Ectodermal cell (in vitro differentiated cells): ENCODE results near the gene PML.
"Not testable (repeated sequence)": the region's sequence is repeated elsewhere in the genome, so short reads cannot be mapped to it uniquely, and the experiment has no call there.

Source experiments
- H3K27ac ChIP-seq: 2 replicates; pipeline ENCODE4 v1.7.0; 2013; ENCODE audit warnings: mild to moderate bottlenecking, low read depth, low read length; ENCODE audit not compliant: insufficient read depth, poor library complexity, severe bottlenecking
- H3K27me3 ChIP-seq: 2 replicates; pipeline ENCODE4 v1.7.0; 2013; ENCODE audit warnings: mild to moderate bottlenecking, low read length; ENCODE audit not compliant: insufficient read depth, control insufficient read depth, poor library complexity, severe bottlenecking
- H3K36me3 ChIP-seq: one replicate; pipeline ENCODE4 v1.7.0; 2013; ENCODE audit warnings: low read length; ENCODE audit not compliant: control insufficient read depth, insufficient read depth
- H3K4me1 ChIP-seq: one replicate; pipeline ENCODE4 v1.7.0; 2013; ENCODE audit warnings: low read length; ENCODE audit not compliant: control insufficient read depth, insufficient read depth
- H3K4me3 ChIP-seq: 2 replicates; pipeline ENCODE4 v1.7.0; 2013; ENCODE audit warnings: low read depth, low read length, control low read depth; ENCODE audit not compliant: insufficient read depth
- H3K9me3 ChIP-seq: 2 replicates; pipeline ENCODE4 v1.7.0; 2013; ENCODE audit warnings: mild to moderate bottlenecking, low read length, moderate library complexity; ENCODE audit not compliant: control insufficient read depth
- WGBS, 2 experiments: methylation state at CpG; one replicate each; pipeline ENCODE4 v1.1.7; 2013; ENCODE audit warnings: missing lambda C conversion rate in 2 of 2; 5-methylcytosine and 5-hydroxymethylcytosine counted together

The PML gene

GRCh38 chr15:74062236-74062635 lies 67.7 kb downstream of the PML start:
- Histone ChIP-seq H3K4me3 (no peak overlapping the region), H3K4me1 (no peaks in the 10 kb centered on the region), H3K27ac (no peak overlapping the region), H3K9me3 (no peaks in the 10 kb centered on the region), H3K36me3 (no peaks in the 10 kb centered on the region), H3K27me3 (no peaks in the 10 kb centered on the region)
- WGBS, 2 experiments = 94 to 96% methylated on average over 6 of the region's 6 CpGs

- Histone ChIP-seq H3K27me3 (no peaks in the 10 kb centered on the region), H3K27ac (no peak overlapping the region), H3K9me3 (no peaks in the 10 kb centered on the region), H3K4me3 (no peak overlapping the region), H3K4me1 (no peaks in the 10 kb centered on the region), H3K36me3 (no peaks in the 10 kb centered on the region)
- WGBS, 2 experiments = 94% methylated on average over 7 of the region's 7 CpGs
Observed at GRCh38 chr15:74062671-74063070, 68.2 kb downstream of the PML start.

- H3K4me1 ChIP-seq, H3K4me3 ChIP-seq, H3K9me3 ChIP-seq, H3K27ac ChIP-seq, H3K36me3 ChIP-seq, H3K27me3 ChIP-seq: not testable (repeated sequence)
- WGBS, 2 experiments = 85 to 91% methylated on average over 8 to 10 of the region's 17 CpGs
Observed at GRCh38 chr15:74063425-74064146, 69.1 kb downstream of the PML start.

- H3K27me3 ChIP-seq, H3K36me3 ChIP-seq, H3K27ac ChIP-seq, H3K4me1 ChIP-seq, H3K4me3 ChIP-seq, H3K9me3 ChIP-seq: not testable (repeated sequence)
- 91 to 96% methylated on average over 3 of the region's 3 CpGs for WGBS, 2 experiments
Observed at GRCh38 chr15:74064183-74064582, 69.7 kb downstream of the PML start.

GRCh38 chr15:74064822-74065221 lies 70.3 kb downstream of the PML start:
- not testable (repeated sequence) for H3K36me3 ChIP-seq, H3K9me3 ChIP-seq, H3K27me3 ChIP-seq, H3K4me1 ChIP-seq, H3K27ac ChIP-seq, H3K4me3 ChIP-seq
- 86 to 89% methylated on average over 8 of the region's 8 CpGs for WGBS, 2 experiments

GRCh38 chr15:74065684-74066411 lies 71.3 kb downstream of the PML start:
- H3K27me3 ChIP-seq, H3K27ac ChIP-seq, H3K4me1 ChIP-seq, H3K4me3 ChIP-seq, H3K36me3 ChIP-seq, H3K9me3 ChIP-seq: not testable (repeated sequence)
- WGBS, 2 experiments = 24 to 33% methylated on average over 5 of the region's 13 CpGs

GRCh38 chr15:74071645-74072044 lies 77.1 kb downstream of the PML start:
- 91 to 96% methylated on average over 3 to 4 of the region's 6 CpGs for WGBS, 2 experiments
- not testable (repeated sequence) for H3K4me3 ChIP-seq, H3K27me3 ChIP-seq

GRCh38 chr15:74072132-74072531 lies 77.6 kb downstream of the PML start:
- H3K9me3 ChIP-seq, H3K36me3 ChIP-seq: not testable (repeated sequence)
- WGBS, 2 experiments = no CpG with 5 or more reads among the region's 9 CpGs

More at GRCh38 chr15:74071645-74072044, 77.1 kb downstream of the PML start:
- not testable (repeated sequence) for H3K36me3 ChIP-seq, H3K27ac ChIP-seq, H3K9me3 ChIP-seq, H3K4me1 ChIP-seq

GRCh38 chr15:74072614-74073337 lies 78.3 kb downstream of the PML start:
- 71 to 74% methylated on average over 9 to 11 of the region's 16 CpGs for WGBS, 2 experiments
- H3K27me3 ChIP-seq, H3K27ac ChIP-seq, H3K4me3 ChIP-seq, H3K9me3 ChIP-seq, H3K36me3 ChIP-seq, H3K4me1 ChIP-seq: not testable (repeated sequence)

More at GRCh38 chr15:74072132-74072531, 77.6 kb downstream of the PML start:
- not testable (repeated sequence) for H3K4me3 ChIP-seq, H3K27ac ChIP-seq, H3K27me3 ChIP-seq, H3K4me1 ChIP-seq

- H3K36me3 ChIP-seq, H3K27ac ChIP-seq, H3K4me3 ChIP-seq, H3K27me3 ChIP-seq, H3K9me3 ChIP-seq, H3K4me1 ChIP-seq: not testable (repeated sequence)
- WGBS, 2 experiments = 93 to 95% methylated on average over 9 of the region's 9 CpGs
Observed at GRCh38 chr15:74075781-74076180, 81.3 kb downstream of the PML start.
